ENCODE results near the gene ACSF3. TPM values are rescaled to one million over a fixed set of nuclear protein-coding genes. Genes with fewer than 3 reads are reported as not detected.

Gene ACSF3
- total and polyA plus RNA-seq, 2 donors (not counting 1 experiment from before 2014, with no cell fraction given), result 45.2 to 113 TPM

GRCh38 chr16:89090669-89091426 lies 2.8 kb upstream of the ACSF3 start:
- H3K4me3 ChIP-seq (ENCODE audit: control extremely low read depth in 1 of 5, extremely low read depth in 1 of 5, insufficient read depth in 1 of 5, low read depth in 2 of 5, low read length in 4 of 5), result no peak overlapping the region
- no peak for DNase-seq
- H3K4me3 Mint-ChIP-seq, result no peak overlapping the region
- TF ChIP-seq EZH2 (IDR thresholded peaks at IDR 0.05; ENCODE audit: borderline replicate concordance, insufficient read depth, low read depth, low read length, poor library complexity, severe bottlenecking) (no peak), CTCF (IDR thresholded peaks at IDR 0.05) (no peak)
- peaks cover 14 to 24% of the 10 kb centered on the region in 2 donors for H3K4me1 ChIP-seq (ENCODE audit: control insufficient read depth in 2 of 2, insufficient read depth in 2 of 2, low read length in 2 of 2)
- H3K9me3 ChIP-seq (ENCODE audit: control extremely low read depth in 1 of 3, control insufficient read depth in 2 of 3, insufficient read depth in 1 of 3, low read length in 2 of 3), result no peaks in the 10 kb centered on the region
- no peak overlapping the region for H2AFZ ChIP-seq (ENCODE audit: insufficient read depth, low read depth, low read length, poor library complexity, severe bottlenecking)
- 77% methylated on average over 10 of the region's 17 CpGs for WGBS (ENCODE audit: insufficient coverage)
- H3K9me3 Mint-ChIP-seq (ENCODE audit: insufficient read depth), result no peaks in the 10 kb centered on the region
- intact Hi-C loops (cut with micrococcal nuclease), result loop anchor here (10.0 kb wide), 2 partner anchors 56 to 124 kb away; partner anchors contain the start of gene ZNF778
- no peaks in the 10 kb centered on the region for H3K36me3 ChIP-seq (replicated peaks in 1 of 2; ENCODE audit: control extremely low read depth in 1 of 2, control insufficient read depth in 1 of 2, extremely low read depth in 1 of 2, insufficient read depth in 2 of 2, low read length in 1 of 2)
- no peak overlapping the region for H3K9ac ChIP-seq (ENCODE audit: low read length)
- no peak for ATAC-seq (ENCODE audit: low read depth)
- H3K27me3 Mint-ChIP-seq, result peaks cover 29% of the 10 kb centered on the region
- H3K27me3 ChIP-seq (replicated peaks in 1 of 4; ENCODE audit: control extremely low read depth in 1 of 4, control insufficient read depth in 3 of 4, insufficient read depth in 4 of 4, low read length in 3 of 4), result peaks cover 0 to 11% (median 4%) of the 10 kb centered on the region in 4 experiments
- CTCF ChIA-PET, result interaction anchor here (1.5 kb wide), 1 partner anchor 353 kb away, joined by 3 read pairs; no protein-coding TSS in a partner anchor
- no peak overlapping the region for H3K27ac Mint-ChIP-seq
- H3K79me2 ChIP-seq (ENCODE audit: control insufficient read depth, insufficient read depth, low read length), result peaks cover 24% of the 10 kb centered on the region
- peaks cover 10% of the 10 kb centered on the region for H4K20me1 ChIP-seq (ENCODE audit: control insufficient read depth, insufficient read depth, low read length, poor library complexity, severe bottlenecking)
- POLR2A ChIA-PET, result no interaction called here
- no peak overlapping the region for H3K4me2 ChIP-seq (replicated peaks; ENCODE audit: low read depth, low read length, poor library complexity, severe bottlenecking)
- peaks cover 20% of the 10 kb centered on the region for H3K4me1 Mint-ChIP-seq
- no peak overlapping the region for H3K27ac ChIP-seq (ENCODE audit: low read length in 2 of 2)

DNA sequence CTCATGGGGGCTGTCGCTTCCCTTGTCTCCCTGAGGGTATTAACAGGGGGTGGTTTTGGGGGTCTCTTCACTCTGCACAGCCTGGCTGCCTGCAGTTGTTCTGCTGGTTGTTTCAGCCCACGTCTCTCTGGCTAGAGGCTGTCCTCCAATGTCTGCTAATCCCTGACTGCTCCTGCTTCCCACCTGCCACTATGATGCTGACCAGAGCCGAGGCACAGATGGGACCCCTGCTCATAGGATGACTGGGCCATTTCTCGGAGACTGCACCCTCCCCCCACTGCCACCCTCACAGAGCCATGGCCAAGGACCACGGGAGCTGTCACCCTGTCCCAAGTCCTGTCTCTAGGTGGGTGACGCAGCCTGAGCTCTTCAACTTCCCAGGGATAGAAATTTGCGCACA lies 1.6 kb upstream of the ACSF3 start:
- peaks cover 36% of the 10 kb centered on the region for H3K79me2 ChIP-seq (ENCODE audit: control insufficient read depth, insufficient read depth, low read length)
- H3K27me3 ChIP-seq (replicated peaks in 1 of 4; ENCODE audit: control extremely low read depth in 1 of 4, control insufficient read depth in 3 of 4, insufficient read depth in 4 of 4, low read length in 3 of 4), result peaks cover 0 to 11% (median 4%) of the 10 kb centered on the region in 4 experiments
- H3K9ac ChIP-seq (ENCODE audit: low read length), result no peak overlapping the region
- H3K4me1 Mint-ChIP-seq, result peaks cover 31% of the 10 kb centered on the region
- H3K9me3 Mint-ChIP-seq (ENCODE audit: insufficient read depth), result no peaks in the 10 kb centered on the region
- intact Hi-C loops (cut with micrococcal nuclease), result loop anchor here (10.0 kb wide), 2 partner anchors 57 to 123 kb away; partner anchors contain the start of gene ZNF778
- DNase-seq (no peak), ATAC-seq (ENCODE audit: low read depth) (no peak)
- no peak overlapping the region for H3K4me3 ChIP-seq (ENCODE audit: control extremely low read depth in 1 of 5, extremely low read depth in 1 of 5, insufficient read depth in 1 of 5, low read depth in 2 of 5, low read length in 4 of 5)
- WGBS (ENCODE audit: insufficient coverage), result 88% methylated on average over 6 of the region's 7 CpGs
- ChIA-PET POLR2A (no interaction called here), CTCF (interaction anchor here (1.5 kb wide), 1 partner anchor 355 kb away, joined by 3 read pairs; no protein-coding TSS in a partner anchor)
- H2AFZ ChIP-seq (ENCODE audit: insufficient read depth, low read depth, low read length, poor library complexity, severe bottlenecking), result no peak overlapping the region
- peak overlapping the region; percentile 78 for H3K27ac Mint-ChIP-seq
- peak overlapping the region; percentile 67 for H3K4me3 Mint-ChIP-seq
- peaks cover 29% of the 10 kb centered on the region for H3K27me3 Mint-ChIP-seq
- H3K36me3 ChIP-seq (replicated peaks in 1 of 2; ENCODE audit: control extremely low read depth in 1 of 2, control insufficient read depth in 1 of 2, extremely low read depth in 1 of 2, insufficient read depth in 2 of 2, low read length in 1 of 2), result no peaks in the 10 kb centered on the region
- no peak overlapping the region for H3K27ac ChIP-seq (ENCODE audit: low read length in 2 of 2)
- H4K20me1 ChIP-seq (ENCODE audit: control insufficient read depth, insufficient read depth, low read length, poor library complexity, severe bottlenecking), result peaks cover 21% of the 10 kb centered on the region
- no peaks in the 10 kb centered on the region for H3K9me3 ChIP-seq (ENCODE audit: control extremely low read depth in 1 of 3, control insufficient read depth in 2 of 3, insufficient read depth in 1 of 3, low read length in 2 of 3)
- TF ChIP-seq EZH2 (IDR thresholded peaks at IDR 0.05; ENCODE audit: borderline replicate concordance, insufficient read depth, low read depth, low read length, poor library complexity, severe bottlenecking) (no peak), CTCF (IDR thresholded peaks at IDR 0.05) (no peak)
- H3K4me1 ChIP-seq (ENCODE audit: control insufficient read depth in 2 of 2, insufficient read depth in 2 of 2, low read length in 2 of 2), result peaks cover 26 to 36% of the 10 kb centered on the region in 2 donors
- no peak overlapping the region for H3K4me2 ChIP-seq (replicated peaks; ENCODE audit: low read depth, low read length, poor library complexity, severe bottlenecking)

Measured in B cell (primary cell).